ENCODE results near the gene LIG1. TPM values are rescaled to one million over a fixed set of nuclear protein-coding genes. Genes with fewer than 3 reads are reported as not detected.

LIG1 gene
- total RNA-seq, 1 donor from 2014 or later, result 4.5 TPM

DNA sequence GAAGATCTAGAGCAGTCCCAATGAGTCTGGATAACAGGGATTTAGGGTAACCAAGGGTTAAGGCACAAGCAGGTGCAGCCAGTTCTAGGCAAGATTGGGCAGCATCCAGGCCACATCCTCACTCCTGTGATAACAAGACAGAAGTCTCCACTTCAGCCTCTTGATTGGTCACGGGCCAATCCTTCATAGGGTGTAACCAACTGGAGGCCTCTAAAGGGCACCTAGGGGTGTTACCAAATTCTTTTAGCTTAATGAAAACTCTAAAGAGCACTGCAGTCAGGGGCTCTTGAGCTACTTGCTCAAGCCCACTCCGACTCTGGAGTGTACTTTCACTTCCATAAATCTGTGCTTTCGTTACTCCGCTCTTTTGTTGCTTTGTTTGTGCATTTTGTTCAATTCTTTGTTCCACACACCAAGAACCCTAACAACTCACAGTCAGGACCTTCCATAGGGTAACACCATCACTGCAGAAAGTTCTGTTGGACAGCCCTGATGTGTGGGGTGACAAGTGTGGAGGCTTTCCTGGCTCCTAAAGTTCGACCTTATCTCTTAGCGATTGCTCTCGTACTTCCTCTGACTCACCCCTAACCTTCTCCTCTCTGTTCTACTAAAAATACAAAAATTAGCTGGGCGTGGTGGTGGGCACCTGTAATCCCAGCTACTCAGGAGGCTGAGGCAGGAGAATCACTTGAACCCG, 36.4 kb upstream of the LIG1 start:
- TF ChIP-seq, protein P1, sequence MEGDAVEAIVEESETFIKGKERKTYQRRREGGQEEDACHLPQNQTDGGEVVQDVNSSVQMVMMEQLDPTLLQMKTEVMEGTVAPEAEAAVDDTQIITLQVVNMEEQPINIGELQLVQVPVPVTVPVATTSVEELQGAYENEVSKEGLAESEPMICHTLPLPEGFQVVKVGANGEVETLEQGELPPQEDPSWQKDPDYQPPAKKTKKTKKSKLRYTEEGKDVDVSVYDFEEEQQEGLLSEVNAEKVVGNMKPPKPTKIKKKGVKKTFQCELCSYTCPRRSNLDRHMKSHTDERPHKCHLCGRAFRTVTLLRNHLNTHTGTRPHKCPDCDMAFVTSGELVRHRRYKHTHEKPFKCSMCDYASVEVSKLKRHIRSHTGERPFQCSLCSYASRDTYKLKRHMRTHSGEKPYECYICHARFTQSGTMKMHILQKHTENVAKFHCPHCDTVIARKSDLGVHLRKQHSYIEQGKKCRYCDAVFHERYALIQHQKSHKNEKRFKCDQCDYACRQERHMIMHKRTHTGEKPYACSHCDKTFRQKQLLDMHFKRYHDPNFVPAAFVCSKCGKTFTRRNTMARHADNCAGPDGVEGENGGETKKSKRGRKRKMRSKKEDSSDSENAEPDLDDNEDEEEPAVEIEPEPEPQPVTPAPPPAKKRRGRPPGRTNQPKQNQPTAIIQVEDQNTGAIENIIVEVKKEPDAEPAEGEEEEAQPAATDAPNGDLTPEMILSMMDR (IDR thresholded peaks at IDR 0.05; ENCODE audit: insufficient read depth, low read length, severe bottlenecking), result no peak
- FAIRE-seq (no peak), DNase-seq (ENCODE audit: low read depth) (peak; percentile 21)
- H3K27me3 ChIP-seq (ENCODE audit: control insufficient read depth, insufficient read depth, low read length), result no peaks in the 10 kb centered on the region
- no peak overlapping the region for H3K4me3 ChIP-seq (ENCODE audit: low read depth, low read length)
- H3K36me3 ChIP-seq (ENCODE audit: control insufficient read depth, insufficient read depth, low read length), result no peaks in the 10 kb centered on the region

DNA sequence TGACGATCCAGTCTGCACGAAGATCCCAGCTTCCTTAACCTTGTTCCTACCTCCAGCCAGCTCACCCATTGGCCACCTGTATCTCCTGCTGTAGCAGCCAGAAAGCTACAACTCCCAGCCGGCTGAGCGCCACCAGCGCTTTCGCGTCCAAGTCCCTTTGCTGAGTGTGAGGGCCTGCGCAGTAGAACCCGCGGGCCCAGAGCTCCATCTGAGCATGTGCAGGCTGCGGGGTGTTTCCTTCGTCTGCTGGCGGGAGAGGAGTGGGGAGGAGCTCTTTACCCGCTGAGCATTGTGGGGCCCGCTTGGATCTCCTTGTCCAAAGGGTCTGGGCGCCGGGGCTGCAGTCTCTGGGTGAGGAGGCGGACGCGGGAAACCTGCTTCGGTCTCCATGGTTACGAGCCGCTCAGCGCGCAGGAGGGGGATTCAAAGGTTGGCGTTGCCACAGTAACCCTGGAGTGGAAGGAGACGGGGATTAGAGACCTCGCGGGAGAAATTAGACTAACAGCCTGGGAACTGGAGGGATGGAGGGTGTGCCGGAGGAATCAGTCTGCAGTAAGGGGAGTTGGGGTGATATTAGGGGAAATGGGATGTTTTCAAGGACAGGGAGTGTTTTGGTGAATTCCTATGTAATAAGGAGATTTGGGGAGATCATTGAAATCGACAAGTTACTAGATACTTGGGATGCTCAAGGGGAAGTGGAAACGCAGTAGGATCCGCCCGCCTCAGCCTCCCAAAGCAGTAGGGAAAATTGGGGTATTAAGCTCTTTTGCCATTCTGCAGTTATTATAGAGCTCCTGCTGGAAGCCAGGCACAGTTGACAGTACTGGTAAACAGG, 33.9 kb upstream of the LIG1 start:
- H3K4me3 ChIP-seq (ENCODE audit: low read depth, low read length), result peak overlapping the region; percentile 53
- TF ChIP-seq, protein P1 (IDR thresholded peaks at IDR 0.05; ENCODE audit: insufficient read depth, low read length, severe bottlenecking), result no peak
- H3K36me3 ChIP-seq (ENCODE audit: control insufficient read depth, insufficient read depth, low read length), result no peaks in the 10 kb centered on the region
- FAIRE-seq, result peak; percentile 64
- H3K27me3 ChIP-seq (ENCODE audit: control insufficient read depth, insufficient read depth, low read length), result no peaks in the 10 kb centered on the region
- DNase-seq (ENCODE audit: low read depth), result peak; percentile 97

- FAIRE-seq (no peak), DNase-seq (ENCODE audit: low read depth) (no peak)
- TF ChIP-seq, protein P1 (IDR thresholded peaks at IDR 0.05; ENCODE audit: insufficient read depth, low read length, severe bottlenecking), result no peak
- peak overlapping the region; percentile 53 for H3K4me3 ChIP-seq (ENCODE audit: low read depth, low read length)
- H3K27me3 ChIP-seq (ENCODE audit: control insufficient read depth, insufficient read depth, low read length), result no peaks in the 10 kb centered on the region
- H3K36me3 ChIP-seq (ENCODE audit: control insufficient read depth, insufficient read depth, low read length), result no peaks in the 10 kb centered on the region
Observed at GRCh38 chr19:48203222-48203793, 33.2 kb upstream of the LIG1 start.

- DNase-seq (ENCODE audit: low read depth) (no peak), FAIRE-seq (no peak)
- TF ChIP-seq, protein P1 (IDR thresholded peaks at IDR 0.05; ENCODE audit: insufficient read depth, low read length, severe bottlenecking), result no peak
- Histone ChIP-seq H3K36me3 (ENCODE audit: control insufficient read depth, insufficient read depth, low read length) (no peaks in the 10 kb centered on the region), H3K4me3 (ENCODE audit: low read depth, low read length) (no peak overlapping the region), H3K27me3 (ENCODE audit: control insufficient read depth, insufficient read depth, low read length) (no peaks in the 10 kb centered on the region)
Observed at GRCh38 chr19:48196933-48197665, 27.0 kb upstream of the LIG1 start.

DNA sequence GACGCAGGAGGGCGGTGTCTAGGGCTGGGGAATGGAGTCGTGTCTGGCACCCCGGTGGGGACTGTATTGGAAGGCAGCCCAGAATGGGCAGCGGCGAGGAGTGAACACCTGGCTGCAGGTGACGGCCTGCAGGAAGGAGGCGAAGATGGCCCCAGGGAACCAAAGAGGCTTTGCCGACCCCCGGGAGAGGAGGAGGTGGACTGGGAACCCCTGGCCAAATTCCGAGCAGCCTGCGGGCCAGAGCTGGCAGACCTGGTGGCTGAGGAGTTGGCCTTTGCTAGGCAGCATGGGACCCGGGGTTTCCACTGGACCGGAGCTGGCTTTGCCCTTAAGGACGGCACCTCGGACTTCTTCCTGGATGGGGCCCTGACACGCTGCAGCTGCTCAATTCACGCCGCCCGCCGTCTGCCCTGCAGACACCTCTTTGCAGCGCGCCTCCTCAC, 26.2 kb upstream of the LIG1 start:
- no peak for FAIRE-seq
- Histone ChIP-seq H3K27me3 (ENCODE audit: control insufficient read depth, insufficient read depth, low read length) (no peaks in the 10 kb centered on the region), H3K36me3 (ENCODE audit: control insufficient read depth, insufficient read depth, low read length) (no peaks in the 10 kb centered on the region), H3K4me3 (ENCODE audit: low read depth, low read length) (no peak overlapping the region)
- TF ChIP-seq, protein P1 (IDR thresholded peaks at IDR 0.05; ENCODE audit: insufficient read depth, low read length, severe bottlenecking), result no peak
- DNase-seq (ENCODE audit: low read depth), result no peak

Data from bronchial epithelial cell (primary cell).